K562 (cell line): ENCODE measurements around the gene M6PR. TPM values are rescaled to one million over a fixed set of nuclear protein-coding genes. Genes with fewer than 3 reads are reported as not detected.

ENCODE experiments used
- CC2D1A ChIP-seq: fragments of 450-650 bp; IDR thresholded peaks from 2 replicates; pipeline ENCODE4 v1.6.1; 2017; ENCODE audit warnings: mild to moderate bottlenecking
- CEBPB ChIP-seq: fragments of 450-650 bp; IDR thresholded peaks from 2 replicates; pipeline ENCODE4 v1.6.1; 2016; ENCODE audit warnings: missing genetic modification characterization, missing compliant biosample characterization
- CREB1 ChIP-seq, 2 experiments: sonication (generic) in 1 of 2; formaldehyde crosslinking in 1 of 2; IDR thresholded peaks; 2 replicates each; pipeline versions ENCODE4 v1.6.1 to v1.8.0; 2012 to 2022; ENCODE audit warnings: inconsistent platforms in 1 of 2, mild to moderate bottlenecking in 1 of 2, missing genetic modification reagents in 1 of 2, moderate library complexity in 1 of 2
- CTBP1 ChIP-seq: fragments of 450-650 bp; IDR thresholded peaks from 2 replicates; pipeline ENCODE4 v1.6.1; 2016; ENCODE audit warnings: borderline replicate concordance
- E2F3 ChIP-seq: fragments of 250-450 bp; sonication (Bioruptor Pico); IDR thresholded peaks from 2 replicates; pipeline ENCODE4 v1.4.0; 2020; ENCODE audit warnings: mild to moderate bottlenecking
- ETV1 ChIP-seq: fragments of 450-650 bp; conservative IDR thresholded peaks from 2 replicates; pipeline ENCODE4 v1.6.1; 2016; ENCODE audit warnings: missing genetic modification characterization, control low read depth, low read depth, missing compliant biosample characterization
- HDAC2 ChIP-seq: fragments of 450-650 bp; IDR thresholded peaks from 2 replicates; pipeline ENCODE4 v1.6.1; 2016; ENCODE audit warnings: mild to moderate bottlenecking
- HNRNPL ChIP-seq: fragments of 200-400 bp; formaldehyde crosslinking; IDR thresholded peaks from 2 replicates; pipeline ENCODE4 v1.6.1; 2017; ENCODE audit warnings: low read depth, mild to moderate bottlenecking, low read length
- LEF1 ChIP-seq: fragments of 450-650 bp; IDR thresholded peaks from 2 replicates; pipeline ENCODE4 v1.6.1; 2016; ENCODE audit warnings: mild to moderate bottlenecking
- MTA1 ChIP-seq: fragments of 450-650 bp; IDR thresholded peaks from 2 replicates; pipeline ENCODE4 v1.6.1; 2017; ENCODE audit warnings: borderline replicate concordance
- PHF20 ChIP-seq: fragments of 450-650 bp; IDR thresholded peaks from 2 replicates; pipeline ENCODE4 v1.6.1; 2018; ENCODE audit not compliant: partially characterized antibody
- POLR2B ChIP-seq: fragments of 450-650 bp; IDR thresholded peaks from 2 replicates; pipeline ENCODE4 v1.6.1; 2018; ENCODE audit warnings: low read depth; ENCODE audit not compliant: partially characterized antibody
- PTTG1 ChIP-seq: fragments of 450-650 bp; IDR thresholded peaks from 2 replicates; pipeline ENCODE4 v1.6.1; 2016; ENCODE audit warnings: low read depth, mild to moderate bottlenecking, missing genetic modification characterization, missing compliant biosample characterization
- RFX5 ChIP-seq: IDR thresholded peaks from 2 replicates; pipeline ENCODE4 v1.6.1; 2011; ENCODE audit warnings: low read depth, mild to moderate bottlenecking, improper control_type of control experiment, low read length
- SAFB ChIP-seq: fragments of 200-400 bp; formaldehyde crosslinking; IDR thresholded peaks from 2 replicates; pipeline ENCODE4 v1.6.1; 2017; ENCODE audit warnings: low read depth, low read length, borderline replicate concordance
- SMAD4 ChIP-seq: fragments of 250-450 bp; sonication (Bioruptor Pico); conservative IDR thresholded peaks from 2 replicates; pipeline ENCODE4 v1.8.0; 2021; ENCODE audit warnings: inconsistent platforms, mild to moderate bottlenecking, moderate library complexity
- SREBF2 ChIP-seq: sonication (generic); formaldehyde crosslinking; IDR thresholded peaks from 2 replicates; pipeline ENCODE4 v1.4.0; 2020; ENCODE audit warnings: mild to moderate bottlenecking, missing genetic modification reagents
- SRSF7 ChIP-seq: fragments of 200-400 bp; formaldehyde crosslinking; optimal IDR thresholded peaks from 2 replicates; pipeline ENCODE3; 2017; ENCODE audit warnings: mild to moderate bottlenecking, low read depth, low read length
- ZKSCAN1 ChIP-seq: fragments of 150-350 bp; IDR thresholded peaks from 2 replicates; pipeline ENCODE4 v1.6.1; 2016; ENCODE audit warnings: low read depth, low read length
- ZNF124 ChIP-seq: sonication (generic); formaldehyde crosslinking; IDR thresholded peaks from 2 replicates; pipeline ENCODE4 v1.8.1; 2022; ENCODE audit warnings: missing genetic modification reagents
- ZNF239 ChIP-seq: fragments of 250-450 bp; sonication (Bioruptor Pico); IDR thresholded peaks from 2 replicates; pipeline ENCODE4 v1.4.0; 2020; ENCODE audit warnings: mild to moderate bottlenecking
- ZNF717 ChIP-seq: fragments of 250-450 bp; sonication (Bioruptor Pico); IDR thresholded peaks from 2 replicates; pipeline ENCODE4 v1.5.0; 2021
- polyA plus RNA-seq, 8 experiments: library from polyadenylated mRNA; depleted of rRNA in 4 of 8; stranded (reverse) in 5 of 8; unstranded in 3 of 8; fragments of >200 nt; fragmentation: Nextera tagmentation in 2 of 8; fragmentation: Illumina TruSeq in 1 of 8; extraction: Ambion mirVana in 2 of 8; extraction: Trizol in 1 of 8; gene quantifications; 2 replicates each; pipeline versions ENCODE4 v1.2.1 to v1.2.3, GENCODE V29; 2011 to 2014; ENCODE audit warnings: inconsistent platforms in 1 of 8, missing spikeins in 1 of 8
- total RNA-seq, 7 experiments: library from RNA; depleted of rRNA in 6 of 7; stranded (reverse); fragments of >200 nt in 6 of 7; fragmentation: Illumina TruSeq in 2 of 7; extraction: Trizol in 2 of 7; gene quantifications; 2 replicates each; pipeline versions ENCODE4 v1.2.1 to v1.2.3, GENCODE V29; 2011 to 2021; ENCODE audit warnings: low replicate concordance in 1 of 7
- TF ChIP-seq, protein P1 (sequence below): sonication (generic); formaldehyde crosslinking; IDR thresholded peaks from 2 replicates; pipeline ENCODE4 v1.8.1; 2022; ENCODE audit warnings: missing genetic modification reagents
- TF ChIP-seq, protein P2 (sequence below): IDR thresholded peaks from 2 replicates; pipeline ENCODE4 v1.6.1; 2011; ENCODE audit not compliant: insufficient read length; ENCODE audit errors: extremely low read depth
- TF ChIP-seq, protein P3 (sequence below): fragments of 450-650 bp; formaldehyde crosslinking; IDR thresholded peaks from 2 replicates; pipeline ENCODE4 v1.4.0; 2022; ENCODE audit warnings: missing genetic modification characterization
- TF ChIP-seq, protein P4 (sequence below): fragments of 450-650 bp; conservative IDR thresholded peaks from 2 replicates; pipeline ENCODE4 v1.6.1; 2016; ENCODE audit warnings: missing genetic modification characterization, low read depth, mild to moderate bottlenecking, missing compliant biosample characterization, moderate library complexity

The M6PR gene
- total and polyA plus RNA-seq, 9 of the 15 experiments (the other 6 are each of a cell fraction or from before 2014, with no cell fraction given): 78.6 to 159 (median 112) TPM

DNA sequence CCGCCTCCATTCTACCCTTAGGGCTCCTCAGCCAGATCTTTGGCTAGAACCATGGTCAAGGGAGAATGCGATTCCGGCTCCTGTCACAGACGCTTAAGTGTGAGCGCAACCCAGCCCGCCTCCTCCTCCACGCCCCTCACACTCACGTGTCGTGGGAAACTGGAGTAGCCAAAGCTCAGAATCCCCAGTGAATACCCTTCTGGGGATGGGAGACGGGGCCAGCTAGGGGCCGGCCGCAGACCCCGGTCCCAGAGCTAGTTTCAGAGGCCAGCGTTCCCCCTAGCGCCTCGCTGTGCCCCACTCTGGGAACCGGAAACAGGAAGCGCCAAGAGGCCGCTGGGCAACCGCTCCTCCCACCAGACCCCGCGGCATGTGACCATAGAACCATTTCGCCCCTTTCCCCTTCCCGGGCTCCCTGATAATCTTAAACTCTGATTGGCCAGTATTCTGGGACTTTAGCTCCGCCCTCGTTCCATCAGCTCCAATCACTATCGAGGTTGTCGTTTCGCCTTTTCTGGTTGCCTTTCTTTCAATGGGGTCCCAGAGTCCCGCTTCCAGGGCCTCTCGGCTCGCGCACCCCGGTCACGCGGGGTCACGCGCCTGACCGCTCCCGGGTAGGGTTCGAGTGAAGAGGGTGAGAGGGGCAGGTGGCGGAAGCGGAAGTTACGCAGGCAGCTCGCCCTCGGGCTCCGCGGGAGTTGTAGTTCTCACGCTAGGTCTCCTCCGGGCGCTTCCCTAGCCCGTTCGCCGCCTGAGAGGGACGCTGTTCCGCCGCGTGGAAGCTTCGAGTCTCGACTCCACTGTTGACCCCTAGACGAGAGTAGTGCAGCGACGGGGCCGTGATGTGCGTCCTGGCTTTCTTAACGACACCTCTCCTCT lies at the start of gene M6PR (continued):
- TF ChIP-seq, protein P1, sequence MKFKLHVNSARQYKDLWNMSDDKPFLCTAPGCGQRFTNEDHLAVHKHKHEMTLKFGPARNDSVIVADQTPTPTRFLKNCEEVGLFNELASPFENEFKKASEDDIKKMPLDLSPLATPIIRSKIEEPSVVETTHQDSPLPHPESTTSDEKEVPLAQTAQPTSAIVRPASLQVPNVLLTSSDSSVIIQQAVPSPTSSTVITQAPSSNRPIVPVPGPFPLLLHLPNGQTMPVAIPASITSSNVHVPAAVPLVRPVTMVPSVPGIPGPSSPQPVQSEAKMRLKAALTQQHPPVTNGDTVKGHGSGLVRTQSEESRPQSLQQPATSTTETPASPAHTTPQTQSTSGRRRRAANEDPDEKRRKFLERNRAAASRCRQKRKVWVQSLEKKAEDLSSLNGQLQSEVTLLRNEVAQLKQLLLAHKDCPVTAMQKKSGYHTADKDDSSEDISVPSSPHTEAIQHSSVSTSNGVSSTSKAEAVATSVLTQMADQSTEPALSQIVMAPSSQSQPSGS (CRISPR knock-in tag): no peak
- TF ChIP-seq ETV1 (tag) (peak; percentile 68), SREBF2 (no peak), HDAC2 (peak; percentile 74; the same call in 1 of the 2 replicates), SMAD4 (CRISPR knock-in tag) (no peak; the same call in 1 of the 2 replicates), SAFB (no peak), CEBPB (tag) (no peak), HNRNPL (no peak), ZNF239 (CRISPR knock-in tag) (no peak), POLR2B (peak; percentile 74), RFX5 (no peak), CC2D1A (no peak), PHF20 (peak; percentile 40), CREB1 (IDR thresholded peaks at IDR 0.05) (peak; percentile 85), CREB1 (CRISPR knock-in tag; IDR thresholded peaks at IDR 0.05) (peak; percentile 92), LEF1 (no peak), ZNF124 (CRISPR knock-in tag) (no peak), MTA1 (no peak), PTTG1 (tag) (no peak), ZNF717 (CRISPR knock-in tag) (no peak), ZKSCAN1 (no peak), E2F3 (no peak), CTBP1 (peak; percentile 56; the same call in 1 of the 2 replicates), SRSF7 (no peak)
- TF ChIP-seq, protein P2, sequence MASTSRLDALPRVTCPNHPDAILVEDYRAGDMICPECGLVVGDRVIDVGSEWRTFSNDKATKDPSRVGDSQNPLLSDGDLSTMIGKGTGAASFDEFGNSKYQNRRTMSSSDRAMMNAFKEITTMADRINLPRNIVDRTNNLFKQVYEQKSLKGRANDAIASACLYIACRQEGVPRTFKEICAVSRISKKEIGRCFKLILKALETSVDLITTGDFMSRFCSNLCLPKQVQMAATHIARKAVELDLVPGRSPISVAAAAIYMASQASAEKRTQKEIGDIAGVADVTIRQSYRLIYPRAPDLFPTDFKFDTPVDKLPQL: no peak
- TF ChIP-seq, protein P3, sequence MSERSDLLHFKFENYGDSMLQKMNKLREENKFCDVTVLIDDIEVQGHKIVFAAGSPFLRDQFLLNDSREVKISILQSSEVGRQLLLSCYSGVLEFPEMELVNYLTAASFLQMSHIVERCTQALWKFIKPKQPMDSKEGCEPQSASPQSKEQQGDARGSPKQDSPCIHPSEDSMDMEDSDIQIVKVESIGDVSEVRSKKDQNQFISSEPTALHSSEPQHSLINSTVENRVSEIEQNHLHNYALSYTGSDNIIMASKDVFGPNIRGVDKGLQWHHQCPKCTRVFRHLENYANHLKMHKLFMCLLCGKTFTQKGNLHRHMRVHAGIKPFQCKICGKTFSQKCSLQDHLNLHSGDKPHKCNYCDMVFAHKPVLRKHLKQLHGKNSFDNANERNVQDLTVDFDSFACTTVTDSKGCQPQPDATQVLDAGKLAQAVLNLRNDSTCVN (CRISPR knock-in tag): 0 out of 2 replicates have a peak, but pooled peaks have one; percentile 3
- TF ChIP-seq, protein P4, sequence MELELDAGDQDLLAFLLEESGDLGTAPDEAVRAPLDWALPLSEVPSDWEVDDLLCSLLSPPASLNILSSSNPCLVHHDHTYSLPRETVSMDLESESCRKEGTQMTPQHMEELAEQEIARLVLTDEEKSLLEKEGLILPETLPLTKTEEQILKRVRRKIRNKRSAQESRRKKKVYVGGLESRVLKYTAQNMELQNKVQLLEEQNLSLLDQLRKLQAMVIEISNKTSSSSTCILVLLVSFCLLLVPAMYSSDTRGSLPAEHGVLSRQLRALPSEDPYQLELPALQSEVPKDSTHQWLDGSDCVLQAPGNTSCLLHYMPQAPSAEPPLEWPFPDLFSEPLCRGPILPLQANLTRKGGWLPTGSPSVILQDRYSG (tag): no peak
